Upper lobe of left lung (tissue), 4 donors: ENCODE data around the gene CLCN2.

Source experiments
- EP300 ChIP-seq, 4 donors: sonication (generic); formaldehyde crosslinking; IDR thresholded peaks; one replicate each; pipeline ENCODE4 v1.5.1; 2017; ENCODE audit warnings: antibody characterized with exemption in 4 of 4, control low read depth in 2 of 4
- TF ChIP-seq, protein P1 (sequence below), 6 experiments: fragments of 450-650 bp in 4 of 6; fragments of 200-600 bp in 2 of 6; sonication (generic) in 2 of 6; IDR thresholded peaks; one replicate each; pipeline ENCODE4 v1.5.1; 2016 to 2019; ENCODE audit warnings: antibody characterized with exemption in 6 of 6

DNA sequence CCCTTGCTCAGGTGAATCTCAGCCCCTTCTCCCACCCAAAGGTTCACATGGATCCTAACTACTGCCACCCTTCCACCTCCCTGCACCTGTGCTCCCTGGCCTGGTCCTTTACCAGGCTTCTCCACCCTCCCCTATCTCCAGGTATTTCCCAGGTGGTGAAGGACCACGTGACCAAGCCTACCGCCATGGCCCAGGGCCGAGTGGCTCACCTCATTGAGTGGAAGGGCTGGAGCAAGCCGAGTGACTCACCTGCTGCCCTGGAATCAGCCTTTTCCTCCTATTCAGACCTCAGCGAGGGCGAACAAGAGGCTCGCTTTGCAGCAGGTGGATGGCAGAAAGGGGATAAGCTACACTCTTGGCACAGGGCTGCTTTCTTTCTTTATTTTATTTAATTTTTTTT lies 19.5 kb downstream of the CLCN2 start:
- TF ChIP-seq EP300 (IDR thresholded peaks at IDR 0.05): no peak
- TF ChIP-seq, protein P1, sequence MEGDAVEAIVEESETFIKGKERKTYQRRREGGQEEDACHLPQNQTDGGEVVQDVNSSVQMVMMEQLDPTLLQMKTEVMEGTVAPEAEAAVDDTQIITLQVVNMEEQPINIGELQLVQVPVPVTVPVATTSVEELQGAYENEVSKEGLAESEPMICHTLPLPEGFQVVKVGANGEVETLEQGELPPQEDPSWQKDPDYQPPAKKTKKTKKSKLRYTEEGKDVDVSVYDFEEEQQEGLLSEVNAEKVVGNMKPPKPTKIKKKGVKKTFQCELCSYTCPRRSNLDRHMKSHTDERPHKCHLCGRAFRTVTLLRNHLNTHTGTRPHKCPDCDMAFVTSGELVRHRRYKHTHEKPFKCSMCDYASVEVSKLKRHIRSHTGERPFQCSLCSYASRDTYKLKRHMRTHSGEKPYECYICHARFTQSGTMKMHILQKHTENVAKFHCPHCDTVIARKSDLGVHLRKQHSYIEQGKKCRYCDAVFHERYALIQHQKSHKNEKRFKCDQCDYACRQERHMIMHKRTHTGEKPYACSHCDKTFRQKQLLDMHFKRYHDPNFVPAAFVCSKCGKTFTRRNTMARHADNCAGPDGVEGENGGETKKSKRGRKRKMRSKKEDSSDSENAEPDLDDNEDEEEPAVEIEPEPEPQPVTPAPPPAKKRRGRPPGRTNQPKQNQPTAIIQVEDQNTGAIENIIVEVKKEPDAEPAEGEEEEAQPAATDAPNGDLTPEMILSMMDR (IDR thresholded peaks at IDR 0.05): no peak
